EH (cell line): ENCODE measurements around the gene CD79A.

Experiments used
- DNase-seq: peaks from one replicate; pipeline ENCODE4 v3.0.0-alpha.2; 2015; ENCODE audit warnings: low read depth

Gene CD79A

GRCh38 chr19:41883821-41884733, 7.0 kb downstream of the CD79A start:
- peak; percentile 96 for DNase-seq

- peak; percentile 21 for DNase-seq
These were observed 10.0 kb downstream of the CD79A start for GRCh38 chr19:41886761-41887710.

- peak; percentile 62 for DNase-seq
These were observed 10.8 kb downstream of the CD79A start for GRCh38 chr19:41887711-41888382.

- DNase-seq: no peak
These were observed 11.8 kb downstream of the CD79A start for GRCh38 chr19:41888926-41889325.

- DNase-seq: no peak
These were observed 12.8 kb downstream of the CD79A start for GRCh38 chr19:41889896-41890295.

GRCh38 chr19:41890936-41891335, 13.9 kb downstream of the CD79A start:
- no peak for DNase-seq

- no peak for DNase-seq
These were observed 15.3 kb downstream of the CD79A start for GRCh38 chr19:41892173-41892902.

- no peak for DNase-seq
These were observed 16.8 kb downstream of the CD79A start for GRCh38 chr19:41893899-41894298.

GRCh38 chr19:41894350-41894749, 17.3 kb downstream of the CD79A start:
- no peak for DNase-seq

GRCh38 chr19:41895745-41896580, 18.9 kb downstream of the CD79A start:
- DNase-seq: no peak

- no peak for DNase-seq
These were observed 19.5 kb downstream of the CD79A start for GRCh38 chr19:41896581-41896942.

- DNase-seq: no peak
These were observed 20.1 kb downstream of the CD79A start for GRCh38 chr19:41897181-41897580.

GRCh38 chr19:41897820-41898219, 20.7 kb downstream of the CD79A start:
- no peak for DNase-seq

GRCh38 chr19:41898235-41898634, 21.2 kb downstream of the CD79A start:
- no peak for DNase-seq

GRCh38 chr19:41901707-41902360, 24.8 kb downstream of the CD79A start:
- DNase-seq: no peak

- no peak for DNase-seq
These were observed 25.5 kb downstream of the CD79A start for GRCh38 chr19:41902594-41902993.

- no peak for DNase-seq
These were observed 26.3 kb downstream of the CD79A start for GRCh38 chr19:41903193-41903953.

GRCh38 chr19:41904118-41904870, 27.2 kb downstream of the CD79A start:
- no peak for DNase-seq
